Esophagus muscularis mucosa (tissue), 3 donors: ENCODE data around the gene CYP1A2.

Experiments
- POLR2A ChIP-seq: fragments of 450-650 bp; IDR thresholded peaks from one replicate; pipeline ENCODE4 v1.6.1; 2017; ENCODE audit warnings: antibody characterized with exemption, moderate library complexity, mild to moderate bottlenecking, low read depth
- POLR2AphosphoS5 ChIP-seq, 2 donors: sonication (generic); formaldehyde crosslinking; IDR thresholded peaks; one replicate each; pipeline ENCODE4 v1.6.1; 2017; ENCODE audit warnings: antibody characterized with exemption in 2 of 2
- TF ChIP-seq, protein P1 (sequence below), 3 experiments: fragments of 200-600 bp in 2 of 3; fragments of 450-650 bp in 1 of 3; sonication (generic) in 2 of 3; IDR thresholded peaks; one replicate each; pipeline ENCODE4 v1.5.1; 2017 to 2019; ENCODE audit warnings: antibody characterized with exemption in 3 of 3, mild to moderate bottlenecking in 2 of 3, moderate library complexity in 1 of 3

- TF ChIP-seq, protein P1, sequence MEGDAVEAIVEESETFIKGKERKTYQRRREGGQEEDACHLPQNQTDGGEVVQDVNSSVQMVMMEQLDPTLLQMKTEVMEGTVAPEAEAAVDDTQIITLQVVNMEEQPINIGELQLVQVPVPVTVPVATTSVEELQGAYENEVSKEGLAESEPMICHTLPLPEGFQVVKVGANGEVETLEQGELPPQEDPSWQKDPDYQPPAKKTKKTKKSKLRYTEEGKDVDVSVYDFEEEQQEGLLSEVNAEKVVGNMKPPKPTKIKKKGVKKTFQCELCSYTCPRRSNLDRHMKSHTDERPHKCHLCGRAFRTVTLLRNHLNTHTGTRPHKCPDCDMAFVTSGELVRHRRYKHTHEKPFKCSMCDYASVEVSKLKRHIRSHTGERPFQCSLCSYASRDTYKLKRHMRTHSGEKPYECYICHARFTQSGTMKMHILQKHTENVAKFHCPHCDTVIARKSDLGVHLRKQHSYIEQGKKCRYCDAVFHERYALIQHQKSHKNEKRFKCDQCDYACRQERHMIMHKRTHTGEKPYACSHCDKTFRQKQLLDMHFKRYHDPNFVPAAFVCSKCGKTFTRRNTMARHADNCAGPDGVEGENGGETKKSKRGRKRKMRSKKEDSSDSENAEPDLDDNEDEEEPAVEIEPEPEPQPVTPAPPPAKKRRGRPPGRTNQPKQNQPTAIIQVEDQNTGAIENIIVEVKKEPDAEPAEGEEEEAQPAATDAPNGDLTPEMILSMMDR (IDR thresholded peaks at IDR 0.05): no peak
- TF ChIP-seq POLR2AphosphoS5 (IDR thresholded peaks at IDR 0.05) (no peak), POLR2A (no peak)
Measured at GRCh38 chr15:74786551-74787165, 38.0 kb downstream of the CYP1A2 start.
